Measurements from ENCODE around the gene HSPH1.
A peak's percentile ranks its signal among the peaks of the same experiment; 100 is the strongest.

The HSPH1 gene

GRCh38 chr13:31096654-31097302, 64.9 kb downstream of the HSPH1 start:
- no peak for DNase-seq (ENCODE audit: low spot score)

- no peak for DNase-seq (ENCODE audit: low spot score)
These were observed 67.2 kb downstream of the HSPH1 start for GRCh38 chr13:31094331-31095015.

- no peak for DNase-seq (ENCODE audit: low spot score)
These were observed 68.4 kb downstream of the HSPH1 start for GRCh38 chr13:31093145-31093885.

GRCh38 chr13:31092646-31093045, 69.1 kb downstream of the HSPH1 start:
- DNase-seq (ENCODE audit: low spot score), result no peak

- DNase-seq (ENCODE audit: low spot score), result peak; percentile 34
These were observed 70.6 kb downstream of the HSPH1 start for GRCh38 chr13:31090961-31091624.

- DNase-seq (ENCODE audit: low spot score), result no peak
These were observed 71.6 kb downstream of the HSPH1 start for GRCh38 chr13:31090096-31090495.

- no peak for DNase-seq (ENCODE audit: low spot score)
These were observed 72.1 kb downstream of the HSPH1 start for GRCh38 chr13:31089649-31090048.

- DNase-seq (ENCODE audit: low spot score), result no peak
These were observed 72.8 kb downstream of the HSPH1 start for GRCh38 chr13:31088826-31089420.
